ENCODE measurements around the gene ACVR1B.

The ACVR1B gene

GRCh38 chr12:51917041-51917590 is 34.4 kb upstream of the ACVR1B start:
- DNase-seq (ENCODE audit: low read depth), result no peak

GRCh38 chr12:51917746-51918453 is 33.6 kb upstream of the ACVR1B start:
- DNase-seq (ENCODE audit: low read depth), result no peak

- DNase-seq (ENCODE audit: low read depth), result no peak
These were observed 31.5 kb upstream of the ACVR1B start for GRCh38 chr12:51920046-51920445.

GRCh38 chr12:51921017-51921725 is 30.3 kb upstream of the ACVR1B start:
- DNase-seq (ENCODE audit: low read depth), result no peak

- no peak for DNase-seq (ENCODE audit: low read depth)
These were observed 29.4 kb upstream of the ACVR1B start for GRCh38 chr12:51922146-51922545.

- peak; percentile 31 for DNase-seq (ENCODE audit: low read depth)
These were observed 28.6 kb upstream of the ACVR1B start for GRCh38 chr12:51922762-51923505.

- no peak for DNase-seq (ENCODE audit: low read depth)
These were observed 27.8 kb upstream of the ACVR1B start for GRCh38 chr12:51923506-51924365.

GRCh38 chr12:51924551-51925319 is 26.8 kb upstream of the ACVR1B start:
- no peak for DNase-seq (ENCODE audit: low read depth)

- DNase-seq (ENCODE audit: low read depth), result no peak
These were observed 26.0 kb upstream of the ACVR1B start for GRCh38 chr12:51925346-51926063.

- no peak for DNase-seq (ENCODE audit: low read depth)
These were observed 25.4 kb upstream of the ACVR1B start for GRCh38 chr12:51926064-51926632.

GRCh38 chr12:51926718-51927117 is 24.8 kb upstream of the ACVR1B start:
- peak; percentile 69 for DNase-seq (ENCODE audit: low read depth)

- no peak for DNase-seq (ENCODE audit: low read depth)
These were observed 19.1 kb upstream of the ACVR1B start for GRCh38 chr12:51932218-51933076.

- no peak for DNase-seq (ENCODE audit: low read depth)
These were observed 17.4 kb upstream of the ACVR1B start for GRCh38 chr12:51934080-51934479.

- no peak for DNase-seq (ENCODE audit: low read depth)
These were observed 13.6 kb upstream of the ACVR1B start for GRCh38 chr12:51937926-51938325.

GRCh38 chr12:51938726-51939125 is 12.8 kb upstream of the ACVR1B start:
- DNase-seq (ENCODE audit: low read depth), result no peak

GRCh38 chr12:51941011-51941581 is 10.4 kb upstream of the ACVR1B start:
- DNase-seq (ENCODE audit: low read depth), result peak; percentile 78

GRCh38 chr12:51941604-51942003 is 9.9 kb upstream of the ACVR1B start:
- no peak for DNase-seq (ENCODE audit: low read depth)

GRCh38 chr12:51942056-51942455 is 9.4 kb upstream of the ACVR1B start:
- no peak for DNase-seq (ENCODE audit: low read depth)

Data from iris pigment epithelial cell (primary cell).